NCI-H187 (cell line): ENCODE measurements around the gene PRR19.
"Not testable (repeated sequence)": the region's sequence is repeated elsewhere in the genome, so short reads cannot be mapped to it uniquely, and the experiment has no call there.

Experiments used
- DNase-seq, 2 experiments: peaks; one replicate each; lab custom pipeline; 2025; lab: John Stamatoyannopoulos, UW

The PRR19 gene, protein sequence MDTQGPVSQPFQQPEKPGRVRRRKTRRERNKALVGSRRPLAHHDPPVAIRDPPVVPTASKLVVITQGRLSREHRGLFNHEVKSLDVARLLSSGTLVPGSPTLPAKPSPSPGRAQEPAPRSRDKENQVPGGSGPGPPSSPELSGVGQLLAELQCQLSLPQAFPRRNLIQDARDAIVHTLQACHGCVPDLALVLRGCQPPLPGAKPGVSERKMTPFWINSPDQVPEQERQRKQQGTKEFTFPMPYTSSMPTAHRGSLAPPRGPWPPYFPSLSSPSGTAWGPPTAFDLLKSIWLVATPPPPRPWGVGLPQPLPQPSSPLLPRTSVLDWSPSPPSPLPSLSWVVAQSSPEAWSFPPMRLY

DNA sequence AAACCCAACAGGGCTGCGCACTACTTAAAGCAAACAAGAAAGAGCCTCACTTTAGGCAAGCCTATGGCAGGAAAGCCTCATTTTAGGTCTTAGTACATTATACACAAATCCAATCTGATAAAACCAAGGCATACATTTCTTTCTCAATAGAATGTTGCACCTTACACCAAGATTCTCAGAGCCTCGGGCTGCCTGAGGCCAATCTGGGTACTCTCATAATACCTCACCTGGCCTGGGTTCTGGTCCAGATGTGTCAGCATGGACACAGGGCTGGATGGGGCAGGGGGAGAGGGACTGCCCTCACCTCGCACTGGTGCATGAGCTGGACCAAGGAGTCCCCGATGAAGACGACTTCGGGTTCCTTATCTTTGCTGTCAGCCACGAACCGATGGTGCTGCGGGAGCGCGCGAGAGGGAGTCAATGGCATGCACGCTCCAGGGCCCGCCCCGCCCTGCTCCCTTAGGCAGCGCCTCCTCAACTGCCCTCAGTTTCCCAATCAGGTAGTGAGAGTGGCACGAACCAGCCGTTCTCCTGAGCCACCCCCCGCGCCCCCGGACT, at the start of gene PRR19:
Gene PRR19, plus strand, starts transcription at position 487 of the 558 bp plus-strand sequence. CDS start 7,453 bp downstream, outside the sequence.
- peak in 1 of 2 experiments; percentile 72 for DNase-seq

DNA sequence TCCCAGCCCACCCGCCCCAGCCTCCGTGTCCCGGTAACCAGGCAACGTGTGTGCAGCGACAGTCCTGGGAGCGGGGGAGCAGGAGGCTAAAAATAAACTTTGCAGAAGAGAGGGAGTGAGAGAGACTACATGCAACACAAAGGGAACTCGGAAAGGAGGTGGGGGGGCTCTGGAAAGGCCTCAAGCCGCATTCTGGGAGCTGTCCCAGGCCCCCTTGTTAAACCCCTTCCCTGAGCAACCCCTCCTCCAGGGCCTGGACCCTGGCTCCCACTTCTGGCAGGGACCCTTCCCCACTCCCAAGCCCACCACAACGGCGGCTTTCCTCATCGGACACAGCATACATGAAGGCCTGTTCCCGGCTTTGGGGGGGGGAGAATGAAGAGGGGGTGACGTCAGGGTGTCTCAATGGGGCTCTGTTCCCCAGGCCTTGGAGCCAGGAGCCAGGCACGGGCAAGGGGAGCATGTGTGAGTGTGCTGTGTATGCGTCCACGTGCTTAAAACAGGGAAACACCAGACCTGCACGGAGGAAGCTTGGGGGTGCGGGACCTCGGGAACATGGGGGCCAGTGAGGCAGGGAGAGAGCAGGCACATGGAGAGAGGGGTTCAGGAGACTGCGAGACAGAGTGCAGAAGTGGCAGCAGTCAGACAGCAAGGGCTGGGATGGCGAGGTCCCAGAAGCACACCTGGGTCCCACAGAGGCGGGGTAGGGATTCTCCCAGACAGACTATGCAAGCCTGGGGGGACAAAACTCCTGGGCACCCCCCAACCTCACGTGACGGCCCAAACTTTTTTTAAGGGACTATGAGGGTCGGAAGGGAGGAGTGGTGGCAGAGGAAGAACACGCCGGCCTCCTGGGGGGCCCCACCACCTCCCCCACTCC, 49.3 kb upstream of the PRR19 start:
- DNase-seq, result no peak

DNA sequence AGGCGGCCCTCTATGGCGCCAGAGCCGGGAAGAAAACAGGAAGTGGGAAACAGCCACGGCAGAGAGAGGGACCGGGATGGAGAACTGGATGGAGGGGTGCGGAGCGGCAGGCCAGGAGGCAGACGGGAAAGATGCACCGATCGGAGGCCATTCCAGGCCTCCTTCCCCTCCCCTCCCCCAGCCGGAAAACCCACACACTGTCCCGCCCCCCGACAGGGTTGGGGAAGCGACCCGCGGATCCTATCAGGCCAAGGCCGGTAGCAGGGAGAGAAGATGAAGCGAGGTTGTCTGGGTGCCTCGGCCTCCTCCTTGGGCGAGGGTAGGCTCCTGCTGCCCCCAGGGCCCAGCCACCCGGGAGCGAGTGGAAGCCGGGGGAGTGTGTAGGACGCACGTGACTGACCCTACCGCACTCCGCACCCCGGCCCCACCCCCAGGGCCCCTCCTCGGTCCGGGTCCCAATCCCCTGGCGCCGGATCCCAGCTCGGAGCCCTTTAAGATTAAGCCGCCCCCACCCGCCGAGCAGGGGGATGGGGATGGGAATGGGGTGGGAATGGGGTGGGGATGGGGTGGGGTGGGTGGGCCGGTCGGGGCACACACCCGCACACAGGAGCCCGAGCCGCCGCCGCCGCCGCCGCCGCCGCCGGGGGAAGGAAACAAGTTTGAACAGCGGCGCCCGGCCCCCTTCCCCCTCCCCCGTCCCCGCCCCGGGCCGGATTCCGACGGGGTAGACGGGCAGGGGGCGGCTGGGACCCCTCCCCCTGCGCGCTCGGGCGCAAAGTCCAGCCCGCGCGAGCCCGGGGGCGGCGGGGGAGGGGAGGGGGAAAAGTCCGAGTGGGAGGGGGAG, 48.5 kb upstream of the PRR19 start:
- DNase-seq, result no peak

DNA sequence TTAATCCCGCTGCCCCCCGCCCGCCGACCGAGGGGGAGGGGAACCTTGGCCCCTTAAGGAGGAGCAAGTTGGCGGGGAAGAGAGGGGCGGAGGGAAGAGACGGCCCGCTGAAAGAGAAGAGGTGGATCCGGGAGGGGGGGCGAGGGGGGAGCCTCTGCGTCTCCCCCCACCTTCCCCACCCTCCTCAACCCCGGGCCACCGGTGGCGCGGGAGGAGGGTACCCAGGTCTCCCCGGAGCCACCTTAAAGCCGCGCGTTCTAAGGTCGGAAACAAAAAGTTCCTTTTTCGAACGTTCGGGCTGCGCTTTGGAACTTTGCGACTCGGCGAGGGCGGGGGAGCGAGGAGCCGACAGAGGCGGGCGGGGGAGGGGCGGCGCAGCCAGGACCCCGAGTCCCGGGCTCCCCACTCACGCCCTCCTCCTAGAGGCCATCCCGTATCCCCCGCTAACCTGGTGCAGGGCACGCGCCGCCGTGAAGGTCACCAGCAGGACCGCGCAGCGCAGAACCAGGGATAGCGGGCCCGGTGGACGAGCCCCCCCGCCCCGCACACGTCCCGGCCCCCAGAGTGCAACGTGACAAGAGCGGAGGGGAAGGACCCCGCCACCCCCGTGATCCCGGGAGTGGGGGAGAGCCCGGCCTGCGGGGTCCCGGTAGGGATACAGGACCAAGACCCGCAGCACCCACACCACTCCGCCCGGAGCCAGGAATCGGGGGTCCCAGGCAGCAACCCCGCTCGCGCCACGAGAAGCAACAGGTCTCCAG, 47.7 kb upstream of the PRR19 start:
- no peak for DNase-seq

DNA sequence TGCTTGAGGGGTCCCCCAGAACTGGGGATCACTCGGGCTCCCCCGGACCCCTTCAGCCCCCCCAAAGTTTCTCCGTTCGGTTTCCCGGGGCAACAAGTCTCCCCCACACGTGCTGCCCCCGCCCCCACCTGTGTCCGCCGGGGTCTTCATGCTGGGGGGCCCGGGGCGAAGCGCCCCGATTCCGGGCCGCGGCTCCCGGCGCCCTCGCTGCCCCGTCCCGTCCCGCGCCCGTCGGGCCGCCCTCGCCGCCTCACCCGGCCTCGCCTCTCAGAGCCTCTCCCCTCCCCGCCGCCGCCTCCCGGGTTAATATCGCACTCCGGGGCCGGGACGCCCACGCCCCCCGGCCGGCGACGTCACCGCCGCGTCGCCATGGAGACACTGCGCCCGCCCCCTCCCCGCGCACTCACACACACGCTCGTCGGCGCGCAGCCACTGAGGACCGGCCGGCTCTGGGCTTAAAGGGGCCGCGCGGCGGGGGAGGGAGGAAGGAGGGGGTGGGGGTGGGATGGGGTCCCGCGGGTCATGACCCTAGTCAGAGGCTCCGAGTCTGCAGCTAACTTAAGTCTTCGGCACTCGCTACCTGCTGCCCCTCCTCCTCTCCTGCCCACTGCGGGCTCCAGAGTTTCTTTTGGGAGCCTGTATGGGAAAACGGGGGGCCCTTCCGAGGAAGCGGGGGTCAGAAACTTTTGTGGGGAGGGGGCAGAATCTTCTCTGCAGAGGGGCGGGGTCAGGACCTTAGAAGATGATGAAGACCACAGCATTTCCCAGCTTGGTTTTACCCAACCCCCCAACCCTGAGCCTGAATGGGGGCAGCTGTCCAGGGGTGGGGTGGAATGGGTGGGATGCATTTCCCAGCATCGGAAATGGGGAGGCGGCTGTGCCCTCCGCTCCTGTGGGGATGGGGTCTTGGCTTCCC, 46.8 kb upstream of the PRR19 start, which contains the start of gene ERF:
Gene ERF, minus strand, starts transcription at position 279 of the 916 bp plus-strand sequence. Its CDS starts 129 bp downstream, at position 150.
- DNase-seq, result peak; percentile 61 to 91

DNA sequence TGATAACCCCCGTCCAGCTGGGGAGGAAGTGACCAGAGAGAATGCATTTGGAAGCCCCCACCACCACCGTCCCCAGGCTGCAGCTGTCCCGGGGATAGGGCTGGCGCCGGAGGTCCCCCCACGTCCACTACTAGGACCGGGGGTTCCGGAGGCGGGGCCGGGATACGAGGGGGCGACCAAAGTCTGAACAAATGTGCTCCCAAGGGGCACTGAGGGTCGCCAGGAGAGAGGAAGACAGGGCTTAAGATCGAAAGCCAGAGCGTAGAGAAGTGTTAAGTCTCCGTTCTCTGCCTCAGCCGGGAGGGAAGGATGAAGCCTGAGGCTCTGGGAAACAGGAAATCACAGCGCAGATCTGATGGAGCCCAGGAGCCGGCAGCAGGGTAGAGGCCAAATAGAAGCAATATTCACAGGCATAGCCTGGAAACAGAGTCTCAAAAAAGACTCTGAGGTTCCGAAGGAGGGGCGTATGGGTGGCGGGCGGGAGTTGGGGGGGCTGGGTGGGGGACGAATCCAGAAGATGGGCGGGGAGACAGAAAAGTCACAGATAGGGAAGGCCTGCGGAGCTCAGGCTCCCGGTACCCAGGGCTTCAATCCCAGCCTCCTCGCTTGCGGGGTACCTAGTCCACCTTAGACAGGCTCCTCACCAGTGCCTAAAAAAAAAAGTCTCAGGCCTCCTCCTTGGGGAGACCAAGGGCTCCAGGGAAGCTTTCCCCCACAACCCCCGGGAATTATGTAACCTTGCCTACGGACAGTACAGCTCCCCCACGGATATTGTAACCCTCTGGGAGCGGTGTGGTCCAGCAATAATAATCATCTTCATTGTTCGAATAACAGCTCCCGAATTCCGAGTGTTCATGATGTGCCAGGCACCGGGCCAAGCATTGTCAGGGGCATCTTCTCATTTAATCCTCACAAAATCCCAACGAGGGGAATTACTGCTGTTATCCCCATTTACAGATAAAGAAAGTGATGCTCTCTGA, 45.9 kb upstream of the PRR19 start:
- no peak for DNase-seq

DNA sequence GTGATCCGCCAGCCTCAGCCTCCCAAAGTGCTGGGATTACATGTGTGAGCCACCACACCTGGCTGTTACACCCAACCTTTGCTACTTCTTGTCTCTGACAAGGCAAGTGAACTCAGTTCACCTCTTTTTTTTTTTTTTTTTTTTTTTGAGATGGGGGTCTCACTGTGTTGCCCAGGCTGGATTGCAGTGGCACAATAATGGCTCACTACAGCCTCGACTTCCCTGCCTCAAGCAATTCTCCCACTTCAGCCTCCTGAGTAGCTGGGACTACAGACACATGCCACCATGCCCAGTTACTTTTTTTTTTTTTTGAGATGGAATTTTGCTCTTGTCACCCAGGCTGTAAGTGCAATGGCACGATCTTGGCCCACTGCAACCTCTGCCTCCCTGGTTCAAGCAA, 44.1 kb upstream of the PRR19 start:
- not testable (repeated sequence) for DNase-seq

DNA sequence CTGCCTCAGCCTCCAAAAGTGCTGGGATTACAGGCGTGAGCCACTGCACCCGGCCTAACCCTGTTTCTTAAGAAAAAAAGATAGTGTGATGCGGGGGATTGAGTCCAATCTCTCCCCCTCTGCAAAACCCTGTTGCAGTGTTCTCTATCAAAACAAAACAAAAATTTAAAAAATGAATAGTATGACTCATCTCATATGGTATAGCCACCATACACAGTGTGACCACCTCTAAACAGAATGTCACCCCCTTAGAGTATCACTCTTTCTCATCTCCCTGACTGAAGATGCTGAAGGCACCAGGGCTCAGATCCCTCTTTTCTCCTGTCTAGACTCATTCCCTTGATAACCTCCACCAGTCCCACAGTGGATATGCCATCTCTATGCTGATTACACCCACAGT, 40.2 kb upstream of the PRR19 start:
- no peak for DNase-seq

DNA sequence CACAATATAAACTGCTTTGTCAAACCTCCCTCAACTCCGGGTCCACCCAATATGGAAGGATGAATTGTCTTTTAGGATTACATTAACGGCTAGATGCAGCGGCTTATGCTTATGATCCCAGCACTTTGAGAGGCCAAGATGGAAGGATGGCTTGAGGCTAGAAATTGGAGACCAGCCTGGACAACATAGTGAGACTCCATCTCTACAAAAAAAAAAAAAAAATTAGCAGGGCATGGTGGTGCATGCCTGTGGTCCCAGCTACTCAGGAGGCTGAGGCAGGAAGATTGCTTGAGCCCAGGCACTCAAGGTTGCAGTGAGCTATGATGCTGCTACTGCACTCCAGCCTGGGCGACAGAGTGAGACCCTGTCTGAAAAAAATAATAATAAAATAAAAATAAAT, 35.8 kb upstream of the PRR19 start:
- DNase-seq, result not testable (repeated sequence)

DNA sequence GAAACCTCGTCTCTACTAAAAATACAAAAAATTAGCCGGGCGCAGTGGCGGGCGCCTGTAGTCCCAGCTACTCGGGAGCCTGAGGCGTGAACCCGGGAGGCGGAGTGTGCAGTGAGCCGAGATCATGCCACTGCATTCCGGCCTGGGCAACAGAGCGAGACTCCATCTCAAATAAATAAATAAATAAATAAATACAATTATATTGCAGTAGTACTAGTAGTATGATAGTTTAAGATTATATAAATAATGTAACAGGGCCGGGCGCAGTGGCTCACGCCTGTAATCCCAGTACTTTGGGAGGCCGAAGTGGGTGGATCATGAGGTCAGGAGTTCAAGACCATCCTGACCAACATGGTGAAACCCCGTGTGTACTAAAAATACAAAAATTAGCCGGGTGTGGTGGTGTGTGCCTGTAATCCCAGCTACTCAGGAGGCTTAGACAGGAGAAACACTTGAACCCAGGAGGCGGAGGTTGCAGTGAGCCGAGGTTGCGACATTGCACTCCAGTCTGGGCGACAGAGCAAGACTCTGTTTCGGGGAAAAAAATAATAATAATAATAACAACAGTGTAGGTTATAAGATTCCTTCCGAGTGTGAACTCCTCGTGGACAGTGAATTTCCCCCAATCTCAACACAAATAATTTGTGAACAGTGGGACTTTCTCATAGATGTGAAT, 34.9 kb upstream of the PRR19 start:
- DNase-seq, result not testable (repeated sequence)

DNA sequence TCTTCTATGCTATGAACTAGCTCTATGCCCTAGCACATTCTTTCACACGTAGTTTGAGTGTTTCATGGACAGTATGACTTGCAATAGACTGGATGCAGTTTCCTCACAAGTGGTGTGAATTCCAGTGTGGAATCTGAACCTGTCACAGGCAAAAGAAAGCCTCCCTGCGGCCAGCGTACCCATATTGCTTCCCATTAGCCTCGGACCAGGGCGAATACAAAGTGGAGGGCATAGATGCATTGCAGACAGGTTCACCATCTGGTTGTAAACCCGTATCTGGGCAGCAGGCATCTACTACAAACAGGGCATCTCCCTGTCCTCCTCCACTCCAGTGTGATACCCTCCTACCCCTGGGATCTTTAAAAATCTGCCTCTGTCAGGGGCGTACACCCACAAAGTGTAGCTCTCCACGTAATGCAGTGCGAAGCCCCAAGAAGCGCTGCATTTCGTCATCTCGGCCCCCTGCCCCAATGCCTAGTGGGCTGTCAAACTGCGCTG, 34.2 kb upstream of the PRR19 start:
- no peak for DNase-seq

DNA sequence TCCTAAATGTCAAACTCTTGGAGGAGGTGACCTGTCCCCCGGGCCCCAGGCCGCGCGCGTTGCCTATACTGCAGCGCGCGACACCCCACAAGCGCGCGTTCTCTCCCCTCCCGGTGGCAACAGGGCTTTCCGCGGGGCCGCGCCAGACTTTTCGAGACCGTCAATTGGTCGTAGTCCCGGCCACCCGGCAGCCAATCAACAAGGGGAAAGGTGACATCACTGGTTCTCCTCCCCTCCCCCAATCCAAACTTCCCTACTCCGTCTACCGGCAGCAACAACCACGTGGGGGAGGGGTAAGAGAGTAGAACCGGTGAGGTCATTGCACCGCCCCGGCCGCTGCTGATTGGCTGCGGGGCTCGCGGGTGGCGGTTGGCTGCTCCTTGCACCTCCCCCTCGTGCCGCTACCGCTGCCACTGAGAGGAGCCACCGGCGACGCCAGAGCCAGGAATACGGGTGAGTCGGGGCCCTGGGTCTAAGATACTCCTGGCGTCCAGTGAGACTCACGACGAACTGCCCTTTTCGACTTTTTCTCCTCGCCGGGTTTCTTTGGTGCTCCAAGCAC, 33.7 kb upstream of the PRR19 start:
- peak; percentile 100 for DNase-seq

DNA sequence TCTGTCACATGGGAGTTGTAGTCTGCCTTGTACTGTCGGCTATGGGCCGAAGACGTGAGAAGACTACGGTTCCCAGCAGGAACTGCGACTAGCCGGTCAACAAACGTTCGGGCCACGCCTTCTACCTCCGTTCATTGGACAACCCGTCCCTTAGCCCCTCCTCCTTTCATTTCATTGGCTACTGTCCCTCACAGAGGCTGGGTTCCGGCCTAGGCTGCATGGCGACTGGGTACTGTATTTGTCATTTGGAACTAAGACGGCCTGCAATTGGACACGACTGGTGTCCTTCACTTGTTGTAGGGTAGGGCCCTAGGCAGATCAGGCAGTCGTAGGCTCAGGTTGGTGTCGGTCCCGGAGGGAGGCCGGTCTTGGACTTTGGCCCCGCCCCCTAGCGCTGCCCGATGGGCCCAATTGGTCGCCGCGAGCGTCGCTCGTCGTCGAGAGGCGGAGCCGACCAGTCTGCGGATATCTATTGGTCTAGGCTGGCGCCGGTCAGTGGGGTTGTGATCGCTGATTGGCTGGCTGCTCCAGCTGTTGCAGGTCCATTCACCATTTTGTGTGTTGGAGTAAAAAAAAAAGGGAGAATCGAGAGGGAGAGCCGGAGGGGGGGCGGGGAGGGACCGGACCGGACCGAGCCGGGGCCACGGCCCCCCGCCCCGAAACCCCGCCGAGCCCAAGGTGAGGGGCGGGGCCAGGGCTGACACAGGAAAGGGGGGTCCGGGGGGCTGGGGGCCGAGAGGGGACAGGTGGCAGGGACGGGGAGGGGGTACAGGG, 33.0 kb upstream of the PRR19 start, which contains the start of gene CIC:
Gene CIC, plus strand, starts transcription at position 549 of the 774 bp plus-strand sequence. CDS start 2,532 bp downstream, outside the sequence.
- peak; percentile 100 for DNase-seq

DNA sequence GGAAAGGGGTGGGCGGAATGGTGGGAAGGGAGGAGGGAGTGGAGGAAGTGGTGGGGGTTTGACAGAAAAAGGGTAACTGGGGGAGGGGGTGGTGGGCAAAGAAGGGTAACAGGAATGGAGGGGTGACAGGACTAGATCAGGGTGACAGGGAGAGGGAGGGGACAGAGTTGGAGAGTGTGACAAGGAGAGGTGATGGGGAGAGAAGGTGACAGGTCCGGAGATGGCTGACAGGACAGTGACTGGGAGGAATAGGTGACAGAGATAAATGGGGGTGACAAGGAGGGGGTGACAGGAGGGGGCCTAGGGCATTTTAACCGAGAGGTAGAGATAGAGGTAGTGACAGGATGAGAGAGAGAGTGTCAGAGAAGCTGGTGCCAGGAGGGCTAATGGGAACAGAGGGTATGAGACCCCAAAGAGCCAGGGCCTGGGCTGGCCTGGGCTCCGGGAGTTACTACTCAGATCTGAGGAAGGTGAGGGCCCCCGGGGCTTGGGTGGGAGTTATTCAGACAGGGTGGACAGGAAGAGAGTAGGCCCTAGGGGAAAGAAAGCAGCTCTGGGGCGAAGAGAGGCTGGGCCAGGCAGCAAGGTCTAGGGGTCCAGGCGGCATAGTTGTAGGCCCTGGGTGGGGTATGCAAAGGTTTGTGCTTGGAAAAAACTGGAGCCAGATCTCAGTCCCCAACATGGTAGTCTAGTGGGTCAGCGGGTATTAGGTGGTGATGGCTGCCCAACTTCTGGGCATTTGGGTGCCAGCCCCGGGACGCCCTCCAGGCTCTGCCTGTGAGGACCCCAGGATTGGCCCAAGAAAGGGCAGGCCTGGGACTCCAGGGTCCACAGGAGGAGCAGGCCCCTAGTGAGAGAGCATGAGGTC, 32.2 kb upstream of the PRR19 start:
- no peak for DNase-seq

DNA sequence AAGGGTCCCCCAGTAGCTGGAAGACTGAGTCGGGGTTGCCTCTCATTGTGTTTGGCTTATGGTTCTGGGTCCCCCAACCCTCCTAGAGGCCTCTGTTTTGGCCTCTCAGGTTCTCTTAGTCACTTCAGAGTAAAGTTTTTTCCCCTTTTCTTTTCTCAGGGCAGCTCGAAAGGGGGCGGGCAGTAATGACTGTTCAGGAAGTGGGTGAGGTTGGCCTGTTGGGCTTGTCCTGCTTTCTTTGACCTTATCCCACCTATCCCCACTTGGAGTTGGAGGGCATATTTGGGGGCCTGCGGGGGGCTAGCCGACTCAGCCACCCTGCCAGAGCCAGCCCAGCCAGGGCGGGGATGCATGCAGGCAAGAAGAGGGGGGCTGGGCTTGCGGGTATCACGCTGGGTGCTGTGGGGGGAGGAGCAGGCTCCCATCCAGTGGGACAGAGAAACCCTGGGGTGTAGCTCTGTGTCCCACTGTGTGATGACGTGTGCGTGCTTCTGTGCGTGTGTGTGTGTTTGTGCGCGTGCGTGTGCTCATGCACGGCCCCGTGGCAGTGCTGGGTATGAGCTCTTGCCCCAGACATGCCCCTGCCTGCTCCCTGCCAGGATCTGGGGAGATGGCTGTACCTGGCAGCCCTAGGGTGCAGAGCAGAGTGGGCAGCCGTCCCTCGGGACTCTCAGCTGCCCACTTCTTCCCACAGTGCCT, 31.4 kb upstream of the PRR19 start:
- no peak for DNase-seq
